HL-60 (cell line): ENCODE results near the gene HSD17B12.
A peak's percentile ranks its signal among the peaks of the same experiment; 100 is the strongest.

Experiments
- DNase-seq, 2 experiments: peaks; one replicate each; pipeline ENCODE4 v3.0.0-alpha.2; 2010 to 2020; ENCODE audit warnings: low read depth in 1 of 2, low spot score in 1 of 2
- H3K27ac ChIP-seq: fragments of 250-450 bp; sonication (Bioruptor Pico); replicated peaks from 2 replicates; pipeline ENCODE4 v1.5.1; 2020; ENCODE audit warnings: mild to moderate bottlenecking, moderate library complexity
- H3K27me3 ChIP-seq: fragments of 250-450 bp; sonication (Bioruptor Pico); 2 replicates; pipeline ENCODE4 v1.5.1; 2021; ENCODE audit warnings: mild to moderate bottlenecking, moderate library complexity; ENCODE audit not compliant: insufficient read depth, poor library complexity, severe bottlenecking
- H3K4me3 ChIP-seq: replicated peaks from 2 replicates; pipeline ENCODE4 v1.5.1; 2011; ENCODE audit warnings: mild to moderate bottlenecking, control low read depth, low read length; ENCODE audit not compliant: insufficient read depth
- CTCF ChIP-seq: IDR thresholded peaks from one replicate; pipeline ENCODE4 v1.5.1; 2011; ENCODE audit warnings: low read length, control low read depth, inconsistent platforms; ENCODE audit not compliant: insufficient read depth
- GABPA ChIP-seq: IDR thresholded peaks from 2 replicates; pipeline ENCODE4 v1.6.1; 2012; ENCODE audit warnings: low read depth
- POLR2AphosphoS5 ChIP-seq: IDR thresholded peaks from 2 replicates; pipeline ENCODE4 v1.6.1; 2012; ENCODE audit warnings: low read depth
- SPI1 ChIP-seq: IDR thresholded peaks from 2 replicates; pipeline ENCODE4 v1.6.1; 2012; ENCODE audit warnings: low read depth, mild to moderate bottlenecking, borderline replicate concordance
- TF ChIP-seq, protein P1 (sequence below): IDR thresholded peaks from 2 replicates; pipeline ENCODE4 v1.6.1; 2012; ENCODE audit warnings: low read depth; ENCODE audit not compliant: insufficient replicate concordance

HSD17B12 gene

DNA sequence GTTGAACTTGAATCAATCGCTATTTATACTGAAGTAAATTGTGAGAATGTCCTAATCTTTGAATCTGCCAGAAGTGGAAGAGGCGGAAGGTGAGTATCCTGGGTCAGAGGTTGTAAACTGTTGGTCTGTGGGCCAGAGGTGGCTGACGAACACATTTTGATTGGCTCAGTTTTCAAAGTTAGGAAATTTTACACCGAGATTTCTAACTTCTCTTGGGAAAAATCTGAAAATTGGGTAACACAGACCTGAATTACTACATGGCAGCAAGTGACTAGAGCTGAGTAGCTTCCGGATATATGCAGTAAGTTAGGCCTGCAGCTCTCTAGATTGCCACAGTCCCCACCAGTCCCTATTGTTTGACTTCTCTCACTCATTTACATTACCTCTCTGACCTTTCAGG is 143.3 kb downstream of the HSD17B12 start:
- Histone ChIP-seq H3K27ac (no peak overlapping the region), H3K4me3 (no peak overlapping the region), H3K27me3 (no peaks in the 10 kb centered on the region)
- DNase-seq, result no peak
- TF ChIP-seq SPI1 (no peak), CTCF (no peak), POLR2AphosphoS5 (no peak), GABPA (no peak)
- TF ChIP-seq, protein P1, sequence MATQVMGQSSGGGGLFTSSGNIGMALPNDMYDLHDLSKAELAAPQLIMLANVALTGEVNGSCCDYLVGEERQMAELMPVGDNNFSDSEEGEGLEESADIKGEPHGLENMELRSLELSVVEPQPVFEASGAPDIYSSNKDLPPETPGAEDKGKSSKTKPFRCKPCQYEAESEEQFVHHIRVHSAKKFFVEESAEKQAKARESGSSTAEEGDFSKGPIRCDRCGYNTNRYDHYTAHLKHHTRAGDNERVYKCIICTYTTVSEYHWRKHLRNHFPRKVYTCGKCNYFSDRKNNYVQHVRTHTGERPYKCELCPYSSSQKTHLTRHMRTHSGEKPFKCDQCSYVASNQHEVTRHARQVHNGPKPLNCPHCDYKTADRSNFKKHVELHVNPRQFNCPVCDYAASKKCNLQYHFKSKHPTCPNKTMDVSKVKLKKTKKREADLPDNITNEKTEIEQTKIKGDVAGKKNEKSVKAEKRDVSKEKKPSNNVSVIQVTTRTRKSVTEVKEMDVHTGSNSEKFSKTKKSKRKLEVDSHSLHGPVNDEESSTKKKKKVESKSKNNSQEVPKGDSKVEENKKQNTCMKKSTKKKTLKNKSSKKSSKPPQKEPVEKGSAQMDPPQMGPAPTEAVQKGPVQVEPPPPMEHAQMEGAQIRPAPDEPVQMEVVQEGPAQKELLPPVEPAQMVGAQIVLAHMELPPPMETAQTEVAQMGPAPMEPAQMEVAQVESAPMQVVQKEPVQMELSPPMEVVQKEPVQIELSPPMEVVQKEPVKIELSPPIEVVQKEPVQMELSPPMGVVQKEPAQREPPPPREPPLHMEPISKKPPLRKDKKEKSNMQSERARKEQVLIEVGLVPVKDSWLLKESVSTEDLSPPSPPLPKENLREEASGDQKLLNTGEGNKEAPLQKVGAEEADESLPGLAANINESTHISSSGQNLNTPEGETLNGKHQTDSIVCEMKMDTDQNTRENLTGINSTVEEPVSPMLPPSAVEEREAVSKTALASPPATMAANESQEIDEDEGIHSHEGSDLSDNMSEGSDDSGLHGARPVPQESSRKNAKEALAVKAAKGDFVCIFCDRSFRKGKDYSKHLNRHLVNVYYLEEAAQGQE, result no peak

- DNase-seq, result peak in 1 of 2 experiments; percentile 6
- no peaks in the 10 kb centered on the region for H3K27me3 ChIP-seq
- H3K4me3 ChIP-seq, result no peak overlapping the region
- TF ChIP-seq CTCF (peak; percentile 52), SPI1 (no peak)
- H3K27ac ChIP-seq, result no peak overlapping the region
Measured at GRCh38 chr11:43825217-43825816, 144.8 kb downstream of the HSD17B12 start.

- H3K4me3 ChIP-seq, result no peak overlapping the region
- TF ChIP-seq POLR2AphosphoS5 (no peak), GABPA (no peak), SPI1 (no peak), CTCF (no peak)
- TF ChIP-seq, protein P1, result no peak
- peak in 1 of 2 experiments; percentile 3 for DNase-seq
- H3K27me3 ChIP-seq, result no peaks in the 10 kb centered on the region
- H3K27ac ChIP-seq, result no peak overlapping the region
Measured at GRCh38 chr11:43830928-43831440, 150.4 kb downstream of the HSD17B12 start.

DNA sequence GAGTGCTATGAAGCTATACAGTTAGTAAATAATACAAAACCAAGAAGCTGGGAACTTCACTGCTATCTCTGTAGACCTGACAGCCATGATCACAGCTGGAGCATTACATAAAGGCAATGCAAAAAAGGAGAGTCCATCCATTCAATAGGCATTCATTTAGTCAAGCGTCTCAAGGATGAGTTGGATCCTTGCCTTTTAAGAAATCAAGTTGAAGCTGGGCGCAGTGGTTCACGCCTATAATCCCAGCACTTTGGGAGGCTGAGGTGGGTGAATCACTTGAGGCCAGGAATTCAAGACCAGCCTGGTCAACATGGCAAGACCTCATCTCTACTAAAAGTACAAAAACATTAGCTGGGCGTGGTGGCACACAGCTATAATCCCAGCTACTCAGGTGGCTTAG is 152.0 kb downstream of the HSD17B12 start:
- TF ChIP-seq, protein P1, result no peak
- TF ChIP-seq SPI1, result no peak
- DNase-seq, result no peak
- Histone ChIP-seq H3K27me3 (no peaks in the 10 kb centered on the region), H3K27ac (no peak overlapping the region), H3K4me3 (no peak overlapping the region)
